Endothelial cell of umbilical vein (primary cell): ENCODE measurements around the gene ADCY3. TPM values are rescaled to one million over a fixed set of nuclear protein-coding genes. Genes with fewer than 3 reads are reported as not detected.
A peak's percentile ranks its signal among the peaks of the same experiment; 100 is the strongest.

ENCODE experiments used
- BruUV-seq: library from RNA; stranded (reverse); fragments of 400-500 nt; replicated peaks from 2 replicates; lab custom pipeline; 2021; lab: Mats Ljungman, UMichigan
- CTCF ChIA-PET: fragments of 300-600, 350-600 bp; sonication (Branson Sonifier 250); formaldehyde crosslinking; loops from one replicate; lab custom pipeline; 2021; ENCODE audit warnings: antibody characterized with exemption, inconsistent platforms; lab: Charles Lee
- POLR2A ChIA-PET: fragments of 300-600, 350-600 bp; sonication (Branson Sonifier 250); formaldehyde crosslinking; loops from one replicate; lab custom pipeline; 2021; ENCODE audit warnings: antibody characterized with exemption, inconsistent platforms; lab: Charles Lee
- DNase-seq: peaks from one replicate; pipeline ENCODE4 v3.0.0-alpha.2; 2011; ENCODE audit warnings: low read depth, low spot score
- FAIRE-seq: peaks from 2 replicates; lab custom pipeline; 2011; peaks lifted over from hg19 to GRCh38; lab: Jason Lieb, UNC
- H2AFZ ChIP-seq: 2 replicates; pipeline ENCODE4 v1.6.0; 2012; ENCODE audit warnings: low read depth, low read length, control low read depth, inconsistent platforms
- H3K27ac ChIP-seq: 2 replicates; pipeline ENCODE4 v1.5.1; 2011; ENCODE audit warnings: low read depth, mild to moderate bottlenecking, control low read depth, low read length, moderate library complexity; ENCODE audit not compliant: insufficient read depth
- H3K27me3 ChIP-seq, 2 experiments: 2 replicates each; pipeline versions ENCODE4 v1.6.0 to v1.6.1; 2011; ENCODE audit warnings: low read length in 2 of 2, mixed read lengths in 1 of 2; ENCODE audit not compliant: control insufficient read depth in 2 of 2, insufficient read depth in 2 of 2
- H3K36me3 ChIP-seq, 2 experiments: 2 replicates in 1 of 2; 3 replicates in 1 of 2; pipeline ENCODE4 v1.5.1; 2011; ENCODE audit warnings: low read length in 2 of 2, mild to moderate bottlenecking in 1 of 2, moderate library complexity in 1 of 2; ENCODE audit not compliant: control insufficient read depth in 2 of 2, insufficient read depth in 2 of 2; ENCODE audit errors: extremely low read depth in 1 of 2
- H3K4me1 ChIP-seq: 3 replicates; pipeline ENCODE4 v1.5.1; 2011; ENCODE audit warnings: mild to moderate bottlenecking, low read length; ENCODE audit not compliant: control insufficient read depth, insufficient read depth; ENCODE audit errors: extremely low read depth
- H3K4me2 ChIP-seq: 2 replicates; pipeline ENCODE4 v1.6.1; 2011; ENCODE audit warnings: low read length, control low read depth, mixed read lengths; ENCODE audit not compliant: insufficient read depth
- H3K4me3 ChIP-seq, 3 experiments: fragments of 200-600 bp in 1 of 3; sonication (generic), shearing (Covaris generic) in 1 of 3; replicated peaks in 1 of 3; 2 replicates each; pipeline ENCODE4 v1.5.1; 2011 to 2016; ENCODE audit warnings: control low read depth in 3 of 3, low read length in 3 of 3, mild to moderate bottlenecking in 2 of 3, inconsistent platforms in 1 of 3, low read depth in 1 of 3, moderate library complexity in 1 of 3; ENCODE audit not compliant: insufficient read depth in 1 of 3
- H3K79me2 ChIP-seq: 2 replicates; pipeline ENCODE4 v1.6.0; 2012; ENCODE audit warnings: low read length, inconsistent platforms; ENCODE audit not compliant: control insufficient read depth, insufficient read depth
- H3K9ac ChIP-seq: replicated peaks from 2 replicates; pipeline ENCODE3; 2011; ENCODE audit warnings: low read length, control low read depth; ENCODE audit not compliant: insufficient read depth; ENCODE audit errors: extremely low read depth
- H3K9me1 ChIP-seq: replicated peaks from 3 replicates; pipeline ENCODE4 v1.6.0; 2011; ENCODE audit warnings: mild to moderate bottlenecking, low read length; ENCODE audit not compliant: control insufficient read depth, insufficient read depth; ENCODE audit errors: extremely low read depth
- H3K9me3 ChIP-seq: replicated peaks from 2 replicates; pipeline ENCODE4 v1.5.1; 2012; ENCODE audit warnings: low read length, inconsistent platforms; ENCODE audit not compliant: control insufficient read depth, insufficient read depth
- H4K20me1 ChIP-seq: replicated peaks from 2 replicates; pipeline ENCODE3; 2011; ENCODE audit warnings: mild to moderate bottlenecking, low read length; ENCODE audit not compliant: control insufficient read depth, insufficient read depth; ENCODE audit errors: extremely low read depth
- CTCF ChIP-seq, 2 donors: IDR thresholded peaks; 1 replicate in 1 of 2; 2 replicates in 1 of 2; pipeline ENCODE4 v1.5.1; 2011; ENCODE audit warnings: low read length in 2 of 2, mild to moderate bottlenecking in 2 of 2, moderate library complexity in 2 of 2, control low read depth in 1 of 2, inconsistent platforms in 1 of 2, low read depth in 1 of 2; ENCODE audit not compliant: insufficient read depth in 1 of 2; ENCODE audit errors: extremely low read depth in 1 of 2
- EZH2 ChIP-seq: IDR thresholded peaks from 2 replicates; pipeline ENCODE4 v1.6.1; 2012; ENCODE audit warnings: borderline replicate concordance, low read depth, mild to moderate bottlenecking, moderate library complexity, low read length, inconsistent platforms; ENCODE audit not compliant: severe bottlenecking
- FOS ChIP-seq: IDR thresholded peaks from 2 replicates; pipeline ENCODE4 v1.6.1; 2011; ENCODE audit warnings: mild to moderate bottlenecking, low read length, moderate library complexity, borderline replicate concordance; ENCODE audit not compliant: insufficient read depth
- GATA2 ChIP-seq: IDR thresholded peaks from 2 replicates; pipeline ENCODE4 v1.7.0; 2011; ENCODE audit warnings: low read depth, mild to moderate bottlenecking, moderate library complexity, mixed read lengths, low read length; ENCODE audit not compliant: insufficient read length, insufficient read depth
- JUN ChIP-seq: IDR thresholded peaks from 2 replicates; pipeline ENCODE4 v1.6.1; 2011; ENCODE audit warnings: borderline replicate concordance, low read depth; ENCODE audit not compliant: insufficient read length, insufficient read depth
- MAX ChIP-seq: IDR thresholded peaks from 2 replicates; pipeline ENCODE4 v1.6.1; 2011; ENCODE audit not compliant: insufficient read depth, insufficient read length
- MYC ChIP-seq: IDR thresholded peaks from one replicate; pipeline ENCODE4 v1.6.1; 2011; ENCODE audit warnings: mild to moderate bottlenecking, low read depth, low read length
- POLR2A ChIP-seq: IDR thresholded peaks from 2 replicates; pipeline ENCODE4 v1.6.1; 2012; ENCODE audit warnings: low read depth, mild to moderate bottlenecking, control low read depth, low read length
- POLR2AphosphoS5 ChIP-seq: IDR thresholded peaks from 2 replicates; pipeline ENCODE4 v1.6.1; 2012; ENCODE audit warnings: low read depth, mild to moderate bottlenecking, control low read depth, low read length, moderate library complexity; ENCODE audit not compliant: insufficient read depth
- dilution Hi-C: fragments of 300-500 bp; cut with MboI; formaldehyde crosslinking; loops from one replicate; pipeline ENCODE4 v1.15.0; 2019; ENCODE audit warnings: low sequenced_read_pairs; ENCODE audit not compliant: extremely low pct_ligation_motif_present
- intact Hi-C: fragments of 100-400 bp; cut with micrococcal nuclease; formaldehyde crosslinking; loops from one replicate; pipeline ENCODE4 v1.10.0; 2022
- polyA plus RNA-seq, 4 experiments: library from polyadenylated mRNA; depleted of rRNA in 3 of 4; stranded (reverse) in 3 of 4; unstranded in 1 of 4; fragments of >200 nt; gene quantifications; 2 replicates each; pipeline versions ENCODE4 v1.2.1 to v1.2.3, GENCODE V29; 2011 to 2012; ENCODE audit warnings: missing spikeins in 1 of 4
- total RNA-seq: library from RNA; stranded (reverse); gene quantifications from 2 replicates; pipeline ENCODE4 v1.2.3, GENCODE V29; 2021

ADCY3 gene
- total and polyA plus RNA-seq, 2 donors (not counting 3 experiments of a cell fraction or from before 2014, with no cell fraction given), result 54.0 to 61.3 TPM

GRCh38 chr2:24819442-24820174 lies 100.4 kb downstream of the ADCY3 start:
- intact Hi-C loops (no loop called here), dilution Hi-C loops (no loop called here)
- Histone ChIP-seq H3K36me3 (peaks cover 16 to 23% of the 10 kb centered on the region in 2 experiments), H3K79me2 (peaks cover 4% of the 10 kb centered on the region), H2AFZ (no peak overlapping the region), H3K9me3 (no peaks in the 10 kb centered on the region), H3K27ac (no peak overlapping the region), H4K20me1 (no peaks in the 10 kb centered on the region), H3K9me1 (no peaks in the 10 kb centered on the region), H3K9ac (no peak overlapping the region), H3K27me3 (no peaks in the 10 kb centered on the region), H3K4me1 (peaks cover 19% of the 10 kb centered on the region), H3K4me3 (no peak overlapping the region), H3K4me2 (no peak overlapping the region)
- BruUV-seq, result TSS peak; percentile 44
- no peak for DNase-seq
- ChIA-PET POLR2A (interaction anchor here (1.0 kb wide), 1 partner anchor 8 kb away, joined by 3 read pairs; no protein-coding TSS in a partner anchor), CTCF (interaction anchor here (0.7 to 2.6 kb wide), 4 partner anchors 8 to 397 kb away, joined by 3 to 18 read pairs (median 7); no protein-coding TSS in a partner anchor)
- TF ChIP-seq EZH2, result no peak
- no peak for TF ChIP-seq MYC
- TF ChIP-seq POLR2A, result no peak
- no peak for FAIRE-seq

GRCh38 chr2:24818721-24819167 lies 101.3 kb downstream of the ADCY3 start:
- no peaks in the 10 kb centered on the region for H3K9me3 ChIP-seq
- no peak overlapping the region for H3K4me2 ChIP-seq
- no peak overlapping the region for H3K4me3 ChIP-seq
- H4K20me1 ChIP-seq, result no peaks in the 10 kb centered on the region
- peaks cover 16 to 23% of the 10 kb centered on the region in 2 experiments for H3K36me3 ChIP-seq
- H3K27me3 ChIP-seq, result no peaks in the 10 kb centered on the region
- H2AFZ ChIP-seq, result no peak overlapping the region
- no peaks in the 10 kb centered on the region for H3K9me1 ChIP-seq
- no TSS peak for BruUV-seq
- peaks cover 11% of the 10 kb centered on the region for H3K79me2 ChIP-seq
- dilution Hi-C loops, result no loop called here
- TF ChIP-seq MYC (no peak), MAX (no peak), JUN (no peak), EZH2 (no peak), CTCF (IDR thresholded peaks at IDR 0.05; ENCODE audit: extremely low read depth in 1 of 2, insufficient read depth in 1 of 2, low read depth in 1 of 2, low read length in 2 of 2) (no peak), POLR2A (no peak), POLR2AphosphoS5 (no peak), GATA2 (no peak), FOS (no peak)
- intact Hi-C loops, result no loop called here
- peaks cover 19% of the 10 kb centered on the region for H3K4me1 ChIP-seq
- CTCF ChIA-PET, result interaction anchor here (0.7 to 2.6 kb wide), 4 partner anchors 8 to 396 kb away, joined by 3 to 18 read pairs (median 7); partner anchors contain the start of genes CENPO and PTRHD1
- H3K9ac ChIP-seq, result no peak overlapping the region
- H3K27ac ChIP-seq, result peak overlapping the region; percentile 32
- DNase-seq (no peak), FAIRE-seq (no peak)
- POLR2A ChIA-PET, result interaction anchor here (1.0 kb wide), 1 partner anchor 9 kb away, joined by 3 read pairs; no protein-coding TSS in a partner anchor
